Activated CD8-positive, alpha-beta memory T cell treated with anti-CD3 and anti-CD28 coated beads, Interleukin-2, amount 50 U/mL, for 4 hours (primary cell): ENCODE data around the gene CFAP61.
"Not testable (repeated sequence)": the region's sequence is repeated elsewhere in the genome, so short reads cannot be mapped to it uniquely, and the experiment has no call there.

Experiments used
- DNase-seq: peaks from one replicate; pipeline ENCODE4 v3.0.0-alpha.2; 2020

CFAP61 gene

DNA sequence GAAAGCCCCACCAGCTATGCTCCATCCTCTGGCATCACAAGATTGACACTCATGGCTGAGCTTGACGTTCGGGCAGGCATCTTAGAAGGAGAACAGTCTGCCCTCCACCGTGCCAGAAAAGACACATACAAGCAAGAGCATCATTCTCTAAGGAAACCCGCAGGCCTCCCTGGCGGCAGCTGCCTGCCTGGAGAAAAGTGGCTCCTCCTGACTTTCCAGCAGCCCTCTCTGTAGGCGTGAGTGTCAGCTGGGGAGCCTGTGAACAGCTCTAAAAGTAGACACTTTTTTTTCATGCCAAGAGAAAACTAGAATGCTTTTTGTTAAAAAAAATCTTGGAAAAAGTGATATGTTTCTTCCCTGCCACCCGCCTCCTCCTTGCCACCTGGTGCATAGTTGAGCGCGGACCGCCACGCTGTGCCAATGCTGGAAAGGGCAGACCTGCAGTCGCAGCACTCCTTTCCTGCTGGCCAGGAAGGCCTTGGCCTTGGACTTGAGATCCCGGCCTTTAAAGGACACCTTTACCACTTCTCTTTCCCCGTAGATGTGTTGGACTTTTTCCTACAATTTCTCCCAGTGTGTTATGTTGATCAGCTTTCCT is 285.9 kb downstream of the CFAP61 start:
- DNase-seq: no peak

DNA sequence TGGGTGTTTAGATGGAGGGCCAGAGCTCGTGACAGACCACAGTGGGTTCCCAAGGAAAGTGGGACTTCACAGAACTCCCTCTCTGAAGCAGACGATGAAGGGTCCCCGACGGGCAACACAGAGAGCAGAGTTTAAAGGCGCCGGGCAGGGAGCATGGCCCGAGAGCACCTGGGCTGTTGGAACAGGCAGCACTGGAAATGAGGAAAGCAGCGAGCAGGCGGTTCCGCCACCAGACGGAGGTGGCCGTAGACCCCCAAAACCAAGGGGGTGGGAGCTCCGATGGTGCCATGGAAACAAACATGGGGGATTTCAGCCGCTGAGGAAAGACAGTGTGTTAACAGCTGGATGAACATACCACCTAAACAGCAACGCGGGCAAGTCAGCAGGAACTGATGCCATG is 288.1 kb downstream of the CFAP61 start:
- no peak for DNase-seq

DNA sequence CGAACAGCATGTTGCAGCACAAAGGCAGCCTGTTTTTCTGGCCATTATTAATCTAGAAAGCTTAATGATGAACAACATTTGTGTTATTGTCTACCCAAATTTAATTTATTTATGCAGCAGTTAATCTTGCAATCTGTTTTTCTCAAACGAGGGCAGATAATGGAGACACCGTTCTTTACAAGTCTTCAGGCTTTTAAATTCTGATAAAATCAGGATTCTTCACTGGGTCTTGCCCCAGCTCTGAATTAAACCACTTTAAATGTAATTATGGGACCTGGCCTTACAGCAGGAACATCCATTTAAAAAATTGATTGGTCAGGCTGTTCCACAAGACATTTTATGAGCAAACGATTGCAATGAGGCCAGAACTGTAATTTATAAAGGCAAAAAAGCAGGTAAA is 289.0 kb downstream of the CFAP61 start:
- DNase-seq: no peak

DNA sequence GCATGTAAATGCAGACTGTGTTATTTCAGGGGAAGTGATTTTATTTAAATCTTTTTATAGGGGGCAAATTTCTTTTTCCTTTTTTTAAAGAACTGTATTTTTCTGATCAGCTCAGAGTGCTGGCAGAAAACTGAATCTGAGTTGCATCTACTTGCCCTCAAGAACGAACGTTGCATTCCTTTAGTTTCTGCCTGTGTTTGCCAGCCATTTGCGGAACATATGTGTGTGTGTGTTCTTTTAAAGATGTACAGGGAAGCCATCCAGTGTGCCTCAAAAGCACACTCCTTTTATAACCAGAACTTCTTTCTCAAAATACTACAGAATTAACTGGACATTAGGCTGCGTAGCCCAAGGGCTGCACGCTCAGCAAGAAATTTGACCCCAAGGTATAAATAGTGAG is 289.7 kb downstream of the CFAP61 start:
- DNase-seq: no peak

DNA sequence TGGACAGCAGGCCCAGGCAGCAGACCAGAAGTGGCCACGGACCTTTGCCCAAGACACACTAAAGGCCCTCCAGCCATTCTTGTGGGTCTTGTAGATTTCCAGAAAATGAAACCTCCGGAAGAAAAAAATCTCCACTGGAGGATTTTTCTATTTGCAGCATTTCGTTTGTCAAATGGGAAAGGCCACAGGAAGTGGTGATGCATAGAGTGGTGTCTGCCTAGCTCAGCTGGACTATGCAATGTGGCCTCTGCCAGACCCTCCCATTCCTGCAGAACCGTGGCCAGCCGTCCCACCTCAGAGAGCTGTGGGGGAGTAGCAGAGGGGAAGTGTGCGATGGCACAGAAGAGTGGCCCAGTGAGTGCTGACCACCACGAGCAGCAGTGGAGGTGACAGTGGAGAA is 291.6 kb downstream of the CFAP61 start:
- DNase-seq: no peak

DNA sequence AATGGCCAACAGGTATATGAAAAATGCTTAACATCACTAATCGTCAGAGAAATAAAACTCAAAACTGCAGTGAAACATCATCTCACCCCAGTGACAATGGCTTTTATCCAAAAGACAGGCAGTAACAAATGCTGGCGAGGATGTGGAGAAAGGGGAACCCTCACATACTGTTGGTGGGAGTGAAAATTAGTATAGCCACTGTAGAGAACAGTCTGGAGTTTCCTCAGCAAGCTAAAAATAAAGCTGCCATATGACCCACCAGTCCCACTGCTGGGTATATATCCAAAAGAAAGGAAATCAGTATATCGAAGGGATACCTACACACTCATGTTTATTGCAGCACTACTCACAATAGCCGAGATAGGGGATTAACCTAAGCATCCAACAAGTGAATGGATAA is 292.1 kb downstream of the CFAP61 start:
- DNase-seq: no peak

DNA sequence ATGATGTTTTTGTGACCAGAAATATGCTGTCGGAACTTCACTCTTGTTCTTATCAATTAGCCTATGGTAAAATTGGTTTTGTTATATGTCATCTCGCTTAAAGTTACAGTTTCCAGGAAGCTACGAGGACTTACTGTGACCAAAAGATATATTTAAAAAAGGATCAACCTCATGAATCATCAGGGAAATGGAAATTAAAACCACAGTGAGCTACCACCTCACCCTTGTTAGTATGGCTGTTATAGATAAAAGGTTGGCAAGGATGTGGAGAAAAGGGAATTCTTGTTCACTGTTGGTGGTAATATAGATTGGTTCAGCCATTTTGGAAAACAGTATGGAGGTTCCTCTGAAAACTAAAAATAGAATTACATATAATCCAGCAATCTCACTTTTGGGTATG is 301.2 kb downstream of the CFAP61 start:
- no peak for DNase-seq

DNA sequence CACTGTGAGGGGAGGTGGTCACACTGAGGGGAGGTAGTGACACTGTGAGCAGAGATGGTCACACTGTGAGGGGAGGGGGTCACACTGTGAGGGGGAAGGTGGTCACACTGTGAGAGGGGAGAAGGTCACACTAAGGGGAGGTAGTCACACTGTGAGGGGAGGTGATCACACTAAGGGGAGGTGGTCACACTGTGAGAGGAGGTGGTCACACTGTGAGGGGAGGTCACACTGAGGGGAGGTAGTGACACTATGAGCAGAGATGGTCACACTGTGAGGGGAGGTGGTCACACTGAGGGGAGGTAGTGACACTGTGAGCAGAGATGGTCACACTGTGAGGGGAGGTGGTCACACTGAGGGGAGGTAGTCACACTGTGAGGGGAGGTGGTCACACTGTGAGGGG is 303.2 kb downstream of the CFAP61 start:
- not testable (repeated sequence) for DNase-seq

DNA sequence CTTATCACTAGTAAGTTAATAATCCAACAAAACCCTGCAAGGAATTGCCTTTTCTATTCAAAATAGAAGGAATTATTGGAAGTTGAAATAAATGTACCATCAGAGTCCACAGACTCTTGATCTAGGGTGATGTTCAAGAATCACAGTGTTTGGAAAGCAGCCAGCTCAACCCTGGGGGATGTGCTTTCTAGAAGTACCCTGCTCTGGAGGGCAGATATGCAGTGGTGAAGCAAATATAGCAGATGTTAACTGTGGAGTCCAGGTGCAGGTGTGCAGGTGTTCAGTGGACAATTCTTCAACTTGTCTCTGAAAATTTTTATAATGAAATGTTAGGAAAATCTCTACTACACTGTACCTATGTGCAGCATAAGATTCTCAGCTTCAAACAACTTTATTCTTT is 306.5 kb downstream of the CFAP61 start:
- no peak for DNase-seq

DNA sequence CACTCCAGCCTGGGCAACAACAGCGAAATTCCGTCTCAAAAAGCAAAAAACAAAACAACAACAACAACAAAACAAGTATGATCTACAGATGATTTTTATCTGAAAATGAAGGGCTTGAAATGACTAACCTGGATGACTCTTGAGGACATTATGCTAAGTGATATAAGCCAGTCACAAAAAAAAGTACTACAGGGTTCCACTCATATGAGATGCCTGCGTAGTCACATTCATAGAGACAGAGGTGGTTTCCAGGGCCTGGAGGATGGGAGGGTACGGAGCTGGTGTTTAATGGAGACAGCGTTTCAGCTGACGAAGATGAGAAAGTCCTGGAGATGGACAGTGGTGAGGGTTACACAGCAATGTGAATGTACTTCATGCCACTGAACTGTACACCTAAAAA is 307.3 kb downstream of the CFAP61 start:
- DNase-seq: no peak

DNA sequence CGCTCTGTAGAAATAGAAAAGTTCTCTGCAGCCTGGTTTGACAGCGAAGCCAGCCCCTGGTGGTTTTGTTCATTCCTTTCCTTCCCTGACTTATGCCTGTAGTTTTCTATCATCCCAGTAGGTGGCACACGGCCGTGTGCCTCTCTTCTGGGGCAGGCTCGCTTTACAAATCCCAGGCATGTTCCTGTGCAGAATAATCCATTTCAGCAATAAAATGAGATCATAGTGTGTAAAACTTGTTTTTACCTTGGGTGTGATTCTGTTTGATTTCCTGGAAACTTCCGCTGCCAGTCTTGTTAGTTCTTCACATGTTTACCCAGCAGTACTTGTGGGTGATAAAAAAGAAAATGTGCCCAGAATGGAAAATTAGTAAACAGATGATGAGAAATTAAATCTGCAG is 308.1 kb downstream of the CFAP61 start:
- no peak for DNase-seq

DNA sequence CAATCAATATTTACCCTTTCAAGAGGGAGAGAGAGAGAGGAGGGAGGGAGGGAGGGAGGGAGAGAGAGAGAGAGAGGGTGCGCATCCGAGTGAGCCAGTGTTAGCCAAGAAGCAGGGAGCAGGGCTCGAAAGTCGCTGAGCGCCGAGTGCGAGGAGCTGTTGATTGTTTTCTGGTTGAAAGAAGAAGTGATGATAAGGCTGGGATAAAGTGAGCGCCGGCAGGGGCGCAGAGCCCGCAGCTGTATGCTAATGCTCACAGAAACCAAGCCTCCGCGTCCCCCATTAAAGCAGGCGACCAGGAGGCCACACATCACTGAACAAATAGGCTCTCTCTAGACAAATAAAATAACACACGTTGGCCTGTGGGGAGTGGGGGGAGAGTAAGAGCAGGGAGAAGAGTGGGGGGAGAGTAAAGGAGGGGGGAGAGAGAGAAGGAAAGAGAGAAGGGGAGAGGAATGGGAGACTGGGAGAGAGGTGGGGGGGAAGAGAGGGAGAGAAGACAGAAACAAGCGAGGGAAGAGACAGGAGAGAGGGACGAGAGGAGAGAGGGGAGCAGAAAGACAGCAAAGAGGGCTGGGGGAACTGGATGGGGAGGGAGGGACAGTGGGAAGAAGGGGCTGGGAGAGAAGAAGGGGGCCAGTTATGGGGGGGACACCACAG is 310.6 kb downstream of the CFAP61 start:
- no peak for DNase-seq

DNA sequence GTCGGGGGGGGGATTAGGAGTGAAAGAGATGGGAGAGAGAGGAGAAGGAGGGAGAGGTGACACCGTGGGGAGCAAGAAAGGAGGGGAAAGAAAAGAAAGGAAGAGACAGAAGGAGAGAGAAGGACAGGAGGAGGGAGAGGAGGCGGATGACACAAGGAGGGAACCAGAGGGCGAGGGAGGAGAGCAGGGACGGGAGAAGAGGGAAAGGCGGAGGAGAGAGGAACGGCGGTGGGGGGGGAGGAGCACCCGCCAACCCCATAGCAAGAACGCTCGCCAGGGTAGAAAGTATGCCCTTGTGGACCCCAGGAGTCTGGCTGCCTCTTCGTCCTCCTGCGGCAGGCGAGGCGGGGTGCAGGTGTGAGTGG is 311.1 kb downstream of the CFAP61 start:
- DNase-seq: no peak

DNA sequence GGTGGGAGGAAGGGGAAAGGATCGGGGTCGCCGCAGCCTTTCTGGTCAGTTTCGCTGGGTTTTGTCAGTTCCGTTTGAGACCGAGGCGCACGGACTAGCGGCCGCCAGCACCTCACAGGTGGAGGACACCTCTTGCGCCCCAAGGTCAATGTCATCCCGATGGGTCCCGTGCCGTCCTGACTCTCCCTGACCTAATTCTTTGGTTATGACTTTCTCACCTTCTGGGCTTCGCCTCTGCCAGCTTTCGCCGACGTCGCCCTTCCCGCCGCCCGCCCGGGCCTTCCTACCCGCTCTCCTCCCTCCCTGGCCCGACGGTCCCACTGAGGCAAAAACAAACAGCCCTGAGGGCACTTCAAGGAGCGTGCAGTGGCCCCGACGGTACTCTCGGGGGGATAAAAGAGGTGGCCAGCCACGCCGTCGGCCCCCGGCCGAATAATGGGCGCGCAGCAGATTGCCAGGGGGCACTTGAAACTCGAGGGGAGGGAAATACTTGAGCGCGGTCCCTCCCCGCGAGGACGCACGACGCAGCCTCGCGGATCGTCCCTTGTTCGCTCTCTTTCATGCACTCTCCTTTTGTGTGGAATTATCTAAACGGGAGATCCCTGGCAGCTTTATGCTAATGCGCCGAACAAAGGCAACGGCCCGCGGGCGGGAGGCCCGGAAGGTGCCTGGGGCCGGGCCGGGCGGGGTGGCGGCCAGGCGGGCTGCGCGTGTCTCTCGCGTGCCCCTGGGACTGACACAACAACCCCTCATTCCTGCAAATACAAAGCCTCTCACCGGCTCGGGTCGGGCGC is 311.7 kb downstream of the CFAP61 start:
- DNase-seq: no peak

DNA sequence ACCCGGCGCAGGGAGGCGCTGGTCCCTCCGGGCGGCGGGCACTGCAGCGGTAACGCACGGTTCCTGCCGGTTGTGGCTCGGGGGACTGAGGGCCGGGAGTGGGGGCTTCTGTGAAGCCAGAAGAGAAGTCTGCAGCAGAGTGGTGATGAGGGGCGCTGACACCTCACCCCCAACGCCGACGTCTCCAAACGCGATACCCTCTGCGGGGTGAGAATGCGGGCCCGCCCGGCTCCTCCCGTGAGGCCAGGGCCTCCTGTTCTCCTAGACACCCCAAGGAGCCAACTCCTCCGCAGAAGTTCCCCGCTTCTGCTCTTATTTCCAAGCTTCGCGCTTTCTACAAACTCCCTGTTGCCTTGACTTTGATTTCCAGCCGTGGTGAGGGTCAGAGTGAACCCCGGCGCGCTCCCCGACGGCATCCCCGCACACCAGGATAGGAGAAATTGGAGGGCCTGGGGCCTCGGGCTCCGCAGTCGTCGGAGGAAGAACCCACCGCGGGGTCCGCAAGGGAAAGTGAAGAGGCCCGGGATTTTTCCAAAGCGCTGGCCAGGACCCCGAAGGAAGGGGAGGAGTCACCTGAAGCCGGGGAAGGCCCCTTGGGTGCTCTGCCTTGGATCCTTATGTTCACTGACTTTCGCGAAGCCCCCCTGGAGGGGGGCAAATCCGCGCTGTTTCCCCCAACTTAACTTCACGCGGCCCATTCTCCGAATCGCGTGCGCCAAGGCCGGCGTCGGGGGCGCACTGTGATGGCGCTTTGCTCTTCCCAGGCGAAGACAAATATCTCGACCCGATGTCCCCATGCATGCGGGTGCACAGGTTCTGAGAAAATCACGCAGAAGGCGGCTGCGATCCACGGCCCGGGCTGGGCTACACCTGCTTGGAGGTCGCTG is 312.5 kb downstream of the CFAP61 start:
- no peak for DNase-seq

DNA sequence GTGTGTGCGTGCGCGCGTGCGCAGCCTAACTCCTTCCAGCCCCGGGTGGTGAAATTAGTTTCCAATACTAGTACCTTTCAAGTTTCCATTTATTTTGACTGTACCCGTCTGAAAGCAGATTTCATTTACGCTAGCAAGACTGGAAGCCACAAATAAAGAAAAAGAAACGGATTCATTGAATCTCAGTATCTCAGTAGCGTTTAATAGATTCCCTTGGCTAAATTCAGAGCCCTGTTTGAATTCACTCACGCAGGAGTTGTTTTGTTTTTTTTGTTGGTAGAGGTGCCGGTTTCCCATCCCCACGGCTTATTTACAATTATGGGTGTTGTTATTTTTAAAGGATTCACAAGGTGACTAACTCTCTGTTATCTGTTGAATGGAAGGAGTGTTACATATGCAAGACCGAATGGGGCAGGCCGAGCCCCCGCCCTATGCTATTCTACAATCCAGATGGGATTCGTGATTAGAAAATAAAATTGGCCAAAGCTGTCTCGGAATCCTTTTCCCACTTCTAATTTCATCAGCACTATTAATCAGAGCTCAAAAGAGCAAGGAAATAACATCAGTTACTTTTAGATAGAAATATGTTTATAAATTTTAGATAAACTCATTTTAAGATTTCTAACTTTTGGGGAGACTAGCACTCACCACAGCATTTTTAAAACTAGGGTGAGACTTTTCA is 313.3 kb downstream of the CFAP61 start:
- DNase-seq: no peak

DNA sequence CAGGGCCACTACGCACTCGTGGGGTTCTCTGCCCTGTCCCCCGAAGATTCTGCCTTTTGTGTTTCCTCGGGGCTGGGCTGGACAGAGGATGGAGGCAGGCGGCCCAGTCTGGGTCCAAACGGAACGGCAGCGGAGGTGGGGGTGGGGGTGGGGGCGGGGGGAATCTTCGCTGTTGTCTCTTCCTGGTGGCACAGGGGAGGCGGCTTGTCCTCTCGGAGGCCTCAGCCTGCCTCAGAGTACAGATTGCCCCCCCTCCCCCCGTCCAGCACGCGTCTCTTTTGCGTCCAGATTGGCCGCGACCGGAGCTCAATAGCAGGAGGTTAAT is 314.2 kb downstream of the CFAP61 start:
- no peak for DNase-seq

DNA sequence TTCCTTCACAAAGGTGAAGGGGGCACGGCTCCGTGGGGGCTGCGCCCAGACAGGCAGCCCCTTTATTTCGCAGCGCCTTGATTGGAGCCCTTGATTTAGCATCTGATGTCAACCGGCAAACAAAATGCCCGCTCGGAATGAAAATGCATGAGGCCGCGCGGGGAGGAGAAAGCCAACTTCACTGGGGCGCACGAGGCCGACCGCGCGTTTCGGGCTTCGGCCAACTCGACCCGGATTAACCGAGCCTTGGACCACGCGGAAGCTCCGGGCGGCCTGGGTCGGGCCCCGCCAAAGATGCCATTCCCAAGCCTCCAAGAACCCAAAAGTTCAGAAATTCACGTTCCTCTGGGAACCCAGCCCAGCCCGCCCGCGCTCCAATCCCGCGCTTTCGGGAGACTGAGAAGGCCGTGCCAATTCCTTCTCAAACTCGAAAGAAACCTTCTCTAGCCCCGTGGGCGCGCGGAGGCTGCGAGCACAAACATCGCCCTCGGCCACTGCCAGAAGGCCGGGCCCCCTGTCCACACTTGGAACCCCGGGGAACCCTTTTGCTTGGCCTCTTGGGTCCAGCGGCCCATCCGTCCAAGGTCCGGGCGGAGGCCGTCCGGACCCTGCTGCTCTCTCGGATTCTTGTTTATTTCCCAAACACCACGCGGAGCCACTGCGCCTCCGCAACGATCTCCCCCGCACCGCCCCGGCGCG is 314.7 kb downstream of the CFAP61 start:
- no peak for DNase-seq

DNA sequence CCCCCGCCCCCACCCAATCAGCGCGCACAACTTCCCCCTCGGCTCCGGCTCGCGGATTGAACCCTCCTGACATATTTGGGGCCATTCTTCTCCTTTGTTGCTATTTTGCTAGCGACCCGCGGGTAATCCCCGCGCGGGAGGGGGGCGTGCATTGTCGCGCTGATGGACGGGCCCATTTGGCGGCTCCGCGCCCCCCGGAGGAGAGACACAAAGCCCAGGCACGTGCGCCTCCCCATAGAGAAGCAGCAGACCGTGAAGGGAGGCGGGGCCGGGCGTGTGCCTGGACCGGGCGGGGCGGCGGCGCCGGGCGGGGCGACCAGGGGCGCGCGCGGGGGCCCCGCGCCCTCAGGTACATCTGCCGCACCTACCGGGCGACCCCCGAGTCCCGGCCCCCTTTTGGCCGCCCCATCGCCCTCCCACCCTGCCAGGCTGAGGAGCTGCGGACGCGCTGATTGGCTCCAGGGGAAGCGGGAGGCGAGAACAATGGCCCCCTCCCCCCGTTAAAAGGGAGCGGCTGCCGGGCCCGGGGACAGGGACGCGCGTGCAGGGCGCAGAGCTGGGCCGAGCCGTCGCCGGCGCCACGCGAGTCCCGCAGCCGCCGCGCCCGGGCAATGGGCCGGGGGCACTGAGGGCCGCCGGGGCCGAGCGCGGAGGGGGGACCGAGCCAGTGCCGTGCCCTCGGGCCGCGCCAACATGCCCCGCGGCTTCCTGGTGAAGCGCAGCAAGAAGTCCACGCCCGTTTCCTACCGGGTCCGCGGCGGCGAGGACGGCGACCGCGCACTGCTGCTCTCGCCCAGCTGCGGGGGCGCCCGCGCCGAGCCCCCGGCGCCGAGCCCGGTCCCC is 315.5 kb downstream of the CFAP61 start, which contains the start of gene INSM1:
Gene INSM1, plus strand, starts transcription at position 530 of the 843 bp plus-strand sequence. Its CDS starts 164 bp downstream, at position 694.
- no peak for DNase-seq

DNA sequence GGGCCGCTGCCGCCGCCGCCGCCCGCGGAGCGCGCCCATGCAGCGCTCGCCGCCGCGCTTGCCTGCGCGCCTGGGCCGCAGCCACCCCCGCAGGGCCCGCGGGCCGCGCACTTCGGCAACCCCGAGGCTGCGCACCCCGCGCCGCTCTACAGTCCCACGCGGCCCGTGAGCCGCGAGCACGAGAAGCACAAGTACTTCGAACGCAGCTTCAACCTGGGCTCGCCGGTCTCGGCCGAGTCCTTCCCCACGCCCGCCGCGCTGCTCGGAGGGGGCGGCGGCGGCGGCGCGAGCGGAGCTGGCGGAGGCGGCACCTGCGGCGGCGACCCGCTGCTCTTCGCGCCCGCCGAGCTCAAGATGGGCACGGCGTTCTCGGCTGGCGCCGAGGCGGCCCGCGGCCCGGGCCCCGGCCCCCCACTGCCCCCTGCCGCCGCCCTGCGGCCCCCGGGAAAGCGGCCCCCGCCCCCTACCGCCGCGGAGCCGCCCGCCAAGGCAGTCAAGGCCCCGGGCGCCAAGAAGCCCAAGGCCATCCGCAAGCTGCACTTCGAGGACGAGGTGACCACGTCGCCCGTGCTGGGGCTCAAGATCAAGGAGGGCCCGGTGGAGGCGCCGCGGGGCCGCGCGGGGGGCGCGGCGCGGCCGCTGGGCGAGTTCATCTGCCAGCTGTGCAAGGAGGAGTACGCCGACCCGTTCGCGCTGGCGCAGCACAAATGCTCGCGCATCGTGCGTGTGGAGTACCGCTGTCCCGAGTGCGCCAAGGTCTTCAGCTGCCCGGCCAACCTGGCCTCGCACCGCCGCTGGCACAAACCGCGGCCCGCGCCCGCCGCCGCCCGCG is 316.3 kb downstream of the CFAP61 start:
- DNase-seq: no peak
